GM18517 (cell line): Measurements from ENCODE around the gene SARM1.
"Not testable (repeated sequence)": the region's sequence is repeated elsewhere in the genome, so short reads cannot be mapped to it uniquely, and the experiment has no call there.

Source experiments
- ATAC-seq: cut with Tn5 transposase; IDR thresholded peaks from one replicate; pipeline ENCODE4 v1.9.1; 2021; ENCODE audit warnings: mild to moderate bottlenecking, moderate library complexity; ENCODE audit not compliant: unreplicated experiment

The SARM1 gene

DNA sequence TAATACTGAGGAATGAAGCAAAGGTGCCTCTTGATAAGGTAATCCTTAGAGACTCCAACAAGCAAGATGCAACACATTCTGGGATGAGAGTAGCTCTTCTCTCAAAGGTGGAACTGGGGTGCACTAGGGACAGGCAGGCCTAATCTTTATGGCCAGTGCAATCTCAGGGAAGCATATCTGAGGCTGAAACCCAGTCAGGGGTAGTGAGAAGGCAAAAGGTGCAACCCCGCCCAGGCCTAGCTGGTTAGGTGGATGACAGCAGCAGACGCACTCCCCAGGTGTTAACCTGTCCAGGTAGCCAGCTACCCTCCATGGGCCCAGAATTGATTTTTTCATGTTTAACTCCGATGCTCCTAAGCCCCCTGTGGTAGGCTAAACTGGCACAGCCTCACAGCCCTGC is 44.4 kb downstream of the SARM1 start:
- ATAC-seq, result no peak

DNA sequence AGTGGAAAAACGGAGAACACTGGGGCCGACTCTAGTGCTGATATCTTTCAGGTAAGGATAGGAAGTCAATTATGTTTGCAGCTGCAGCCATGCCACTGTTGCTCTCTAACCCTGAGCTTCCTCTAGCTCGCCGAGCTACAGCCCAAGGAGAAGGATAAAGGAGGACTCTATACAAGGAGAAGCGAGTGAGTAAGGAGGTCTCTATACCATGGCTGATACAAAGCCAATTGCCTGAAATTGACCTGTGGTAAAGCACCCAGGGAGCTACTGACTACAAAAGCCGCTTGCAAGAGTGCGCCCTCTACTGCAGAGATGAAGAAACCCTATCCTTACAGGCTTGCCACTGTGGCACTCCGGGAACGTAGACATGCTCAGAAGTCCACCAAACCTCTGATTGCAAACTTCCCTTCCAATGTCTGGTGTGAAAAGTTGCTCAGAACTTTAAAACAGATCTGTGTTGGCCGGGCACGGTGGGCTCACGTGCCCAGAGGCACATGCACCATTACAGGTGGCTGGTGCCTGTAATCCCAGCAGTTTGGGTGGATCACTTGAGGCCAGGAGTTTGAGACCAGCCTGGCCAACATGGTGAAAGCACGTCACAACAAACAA is 45.3 kb downstream of the SARM1 start:
- no peak for ATAC-seq

DNA sequence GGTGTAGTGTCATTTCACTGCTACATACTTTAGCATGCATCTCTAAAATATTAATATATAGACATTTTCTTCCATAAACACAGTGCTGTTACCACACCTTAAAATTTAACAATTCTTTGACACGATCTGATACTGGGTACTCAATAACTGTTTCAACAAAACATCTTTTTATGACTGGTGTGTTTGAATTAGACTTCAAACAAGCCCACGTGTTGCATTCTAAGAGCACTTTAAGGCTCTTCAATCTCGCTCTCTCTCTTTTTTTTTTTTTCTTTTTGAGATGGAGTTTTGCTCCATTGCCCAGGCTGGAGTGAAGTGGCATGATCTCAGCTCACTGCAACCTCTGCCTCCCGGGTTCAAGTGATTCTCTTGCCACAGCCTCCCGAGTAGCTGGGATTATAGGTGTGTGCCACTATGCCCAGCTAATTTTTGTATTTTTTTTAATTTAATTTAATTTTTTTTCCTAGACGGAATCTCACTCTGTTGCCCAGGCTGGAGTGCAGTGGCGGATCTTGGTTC is 50.4 kb downstream of the SARM1 start:
- no peak for ATAC-seq

DNA sequence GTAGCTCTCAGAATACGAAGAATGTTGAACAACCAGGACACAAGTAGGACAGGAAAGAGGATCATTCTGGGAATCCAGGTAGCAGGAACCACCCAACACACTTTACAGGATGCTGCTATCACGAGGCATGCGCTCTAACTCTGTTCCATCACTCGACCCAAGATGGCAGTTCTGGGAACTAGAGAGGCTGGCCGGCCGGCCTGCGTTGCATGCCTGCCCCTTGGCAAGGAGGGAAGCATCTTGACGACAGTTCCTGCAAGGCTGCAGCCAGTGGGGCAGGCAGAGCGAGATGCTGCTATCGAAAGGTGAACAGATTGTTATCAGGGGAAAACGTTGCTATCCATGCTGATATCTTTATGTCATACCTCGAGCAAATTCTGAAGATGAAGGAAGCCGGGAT is 53.7 kb downstream of the SARM1 start:
- no peak for ATAC-seq

DNA sequence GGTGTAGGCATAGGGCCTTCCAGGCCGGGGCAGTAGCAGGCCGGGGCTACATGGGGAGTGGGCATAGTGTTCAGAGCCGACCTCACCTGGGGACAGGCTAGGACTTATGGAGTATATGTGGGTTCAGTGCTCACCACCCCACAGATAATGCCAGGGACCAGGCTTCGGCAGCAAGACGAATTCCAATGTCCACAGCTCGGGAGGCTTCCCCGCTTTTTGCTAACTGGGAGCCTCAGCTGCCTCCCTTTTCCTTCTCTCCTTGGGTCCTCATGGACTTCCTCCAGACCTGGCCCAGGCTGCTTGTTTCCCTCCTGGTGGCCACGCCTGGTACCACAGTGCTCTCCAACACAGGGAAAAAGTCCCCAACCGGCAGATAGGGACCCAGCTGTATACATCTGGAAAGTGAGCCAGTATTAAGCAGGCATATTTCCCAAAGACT is 54.6 kb downstream of the SARM1 start:
- no peak for ATAC-seq

DNA sequence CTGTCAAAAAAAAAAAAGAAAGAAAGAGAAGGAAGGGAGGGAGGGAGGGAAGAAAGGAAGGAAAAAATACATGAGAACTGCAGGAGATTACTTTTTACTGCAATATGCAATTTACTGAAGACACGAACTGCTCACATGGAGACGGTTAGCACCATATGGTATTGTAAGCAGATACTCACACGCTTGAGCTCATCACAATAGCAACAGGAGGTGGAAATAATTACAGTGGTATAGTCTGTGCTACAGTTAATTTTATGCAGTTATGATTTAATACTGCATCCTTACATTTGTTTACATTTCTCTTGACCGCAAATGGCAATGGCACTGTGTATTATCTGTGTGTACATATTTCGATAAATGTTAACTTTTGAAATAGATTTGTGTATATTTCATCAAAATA is 55.9 kb downstream of the SARM1 start:
- no peak for ATAC-seq

DNA sequence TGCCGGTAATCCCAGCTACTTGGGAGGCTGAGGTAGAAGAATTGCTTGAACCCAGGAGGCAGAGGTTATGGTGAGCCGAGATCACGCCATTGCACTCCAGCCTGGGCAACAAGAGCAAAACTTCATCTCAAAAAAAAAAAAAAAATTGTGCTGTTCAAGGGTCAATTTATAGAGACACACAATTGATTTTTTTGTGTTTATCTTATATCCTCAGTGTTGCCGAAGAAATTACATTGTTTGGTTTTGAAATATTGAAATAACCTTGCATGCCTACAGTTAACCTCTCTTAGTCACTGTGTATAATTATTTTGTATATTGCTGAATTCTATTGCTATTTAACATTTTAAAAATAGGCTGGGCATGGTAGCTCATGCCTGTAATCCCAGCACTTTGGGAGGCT is 56.5 kb downstream of the SARM1 start:
- ATAC-seq, result not testable (repeated sequence)

DNA sequence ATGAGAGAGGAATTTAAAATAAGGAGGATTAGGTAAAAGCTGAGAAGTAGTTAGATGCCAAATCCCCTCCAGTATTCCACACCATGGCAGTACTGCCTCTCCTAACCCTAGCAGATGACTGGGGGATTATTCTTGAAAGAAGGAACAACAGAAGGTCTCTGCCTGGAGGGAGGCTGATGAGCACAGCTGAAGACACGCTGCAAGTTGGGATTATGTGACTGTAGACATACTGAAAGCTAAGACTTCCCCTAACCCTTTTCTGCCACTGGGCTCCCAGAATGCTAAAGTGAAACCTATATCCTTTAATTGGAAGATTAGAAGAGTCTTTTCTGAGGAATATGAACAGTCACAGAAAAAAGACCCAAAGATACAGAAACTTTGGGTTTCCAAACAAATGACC is 62.2 kb downstream of the SARM1 start:
- ATAC-seq, result no peak

DNA sequence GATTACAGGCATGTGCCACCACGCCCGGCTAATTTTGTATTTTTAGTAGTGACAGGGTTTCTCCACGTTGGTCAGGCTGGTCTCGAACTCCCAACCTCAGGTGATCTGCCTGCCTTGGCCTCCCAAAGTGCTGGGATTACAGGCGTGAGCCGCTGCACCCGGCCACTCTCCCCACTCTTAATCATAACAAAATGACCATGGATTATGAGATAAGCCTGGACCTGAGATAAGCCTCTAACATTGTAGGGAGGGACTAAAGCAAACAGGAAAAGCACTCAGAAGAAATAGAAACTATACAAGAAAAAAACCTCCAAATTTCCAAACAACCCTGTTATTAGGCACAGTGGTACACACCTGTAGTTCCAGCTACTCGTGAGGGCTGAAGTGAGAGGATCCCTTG is 62.8 kb downstream of the SARM1 start:
- not testable (repeated sequence) for ATAC-seq

DNA sequence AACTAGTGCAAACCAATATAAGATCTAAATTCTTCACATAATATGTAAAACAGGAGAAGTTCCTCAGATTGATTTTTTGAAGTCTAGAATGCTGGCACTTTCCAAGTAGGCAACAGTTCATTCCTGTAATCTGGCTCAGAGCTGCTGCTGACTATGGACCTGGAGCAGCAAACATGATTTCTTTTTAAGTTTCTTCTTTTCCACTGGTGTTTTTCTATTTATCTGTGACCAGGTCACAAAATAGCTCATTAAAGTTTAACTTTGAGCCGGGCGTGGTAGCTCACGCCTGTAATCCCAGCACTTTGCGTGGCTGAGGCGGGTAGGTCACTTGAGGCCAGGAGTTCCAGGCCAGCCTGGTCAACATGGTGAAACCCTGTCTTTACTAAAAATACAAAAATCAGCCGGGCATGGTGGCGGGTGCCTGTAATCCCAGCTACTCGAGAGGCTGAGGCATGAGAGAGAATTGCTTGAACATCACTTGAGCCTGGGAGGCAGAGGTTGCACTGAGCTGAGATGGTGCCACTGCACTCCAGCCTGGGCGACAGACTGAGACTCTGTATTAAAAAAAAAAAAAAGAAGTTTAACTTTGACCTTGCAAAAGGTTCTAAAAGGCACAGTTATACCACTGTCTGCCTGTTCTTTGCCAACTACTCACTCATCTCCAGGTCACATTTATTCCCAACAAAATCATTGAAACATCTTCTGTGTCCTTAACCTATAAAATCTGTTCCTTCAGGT is 72.6 kb downstream of the SARM1 start:
- no peak for ATAC-seq

DNA sequence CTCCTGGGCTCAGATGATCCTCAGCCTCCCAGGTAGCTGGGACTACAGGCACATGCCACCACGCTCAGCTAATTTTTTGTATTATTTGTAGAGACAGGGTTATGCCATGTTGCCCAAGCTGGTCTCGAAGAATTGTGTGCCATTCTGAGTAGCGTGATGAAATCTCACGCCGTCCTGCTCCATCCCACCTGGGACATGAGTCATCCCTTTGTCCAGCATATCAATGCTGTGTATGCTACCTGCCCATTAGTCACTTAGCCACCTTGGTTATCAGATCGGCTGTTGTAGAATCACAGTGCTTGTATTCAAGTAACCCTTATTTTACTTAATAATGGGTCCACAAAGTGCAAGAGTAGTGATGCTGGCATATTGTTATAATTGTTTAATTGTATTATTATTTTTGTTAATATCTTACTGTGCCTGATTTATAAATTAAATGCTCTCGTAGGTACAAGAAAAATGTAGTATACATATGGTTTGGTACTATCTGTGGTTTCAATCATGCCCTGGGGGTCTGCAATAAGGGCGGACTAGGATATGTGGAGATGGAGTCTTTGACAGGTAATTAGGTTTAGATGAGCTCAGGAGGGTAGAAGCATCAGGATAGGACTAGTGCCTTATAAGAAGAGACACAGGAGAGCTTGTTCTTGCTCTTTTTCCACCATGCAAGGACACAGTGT is 75.4 kb downstream of the SARM1 start:
- no peak for ATAC-seq

DNA sequence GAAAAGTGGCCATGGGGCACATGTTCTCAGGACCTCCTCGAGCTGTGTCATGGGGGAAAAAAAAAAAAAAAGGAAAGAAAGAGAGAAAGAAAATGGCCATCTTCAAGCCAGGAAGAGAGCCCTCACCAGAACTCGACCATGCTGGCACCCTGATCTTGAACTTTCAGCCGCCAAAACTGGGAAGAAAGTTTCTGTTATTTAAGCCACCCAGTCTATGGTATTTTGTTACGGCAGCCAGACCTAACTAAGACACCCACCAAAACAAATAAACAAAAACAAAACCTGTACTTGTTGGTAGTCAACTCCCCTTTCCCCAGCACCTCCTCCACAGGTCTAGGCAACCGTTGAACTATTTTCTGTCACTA is 75.9 kb downstream of the SARM1 start:
- ATAC-seq, result no peak

DNA sequence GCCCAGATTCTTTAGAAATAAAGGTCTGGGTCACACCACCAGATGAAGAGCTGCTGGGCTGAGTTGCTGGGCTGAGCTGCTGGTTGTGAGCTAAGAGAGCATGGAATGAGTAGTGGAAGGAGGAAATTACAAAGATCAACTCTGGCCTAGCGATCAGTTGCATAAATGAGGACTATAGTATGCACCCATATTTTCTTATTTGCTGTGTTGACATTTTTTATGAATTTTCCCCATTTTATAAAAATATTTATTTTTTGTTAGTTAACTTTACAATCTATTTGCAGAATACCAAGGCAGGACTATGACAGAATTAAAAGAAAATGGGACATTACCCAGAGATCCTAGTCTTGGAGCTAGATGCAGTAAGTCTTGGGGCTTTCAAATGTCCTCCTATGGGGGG is 78.4 kb downstream of the SARM1 start:
- ATAC-seq, result no peak
